Heart right ventricle (tissue), 16 donors: Measurements from ENCODE around the gene CDK5. TPM values are rescaled to one million over a fixed set of nuclear protein-coding genes. Genes with fewer than 3 reads are reported as not detected.

Experiments
- ATAC-seq, 8 donors: fragments of 200-7000 bp; cut with Tn5 transposase; one replicate each; pipeline ENCODE4 v1.9.1; 2020; ENCODE audit warnings: mild to moderate bottlenecking in 8 of 8, moderate library complexity in 8 of 8, moderate number of reproducible peaks in 1 of 8
- DNase-seq, 2 donors: peaks; one replicate each; pipeline ENCODE4 v3.0.0-alpha.2; 2020
- H3K27ac ChIP-seq, 10 donors: fragments of 200-600 bp; sonication (generic) in 2 of 10; one replicate each; pipeline versions ENCODE4 v1.5.0 to v1.8.0; 2020 to 2022; ENCODE audit warnings: mild to moderate bottlenecking in 3 of 10
- H3K27me3 ChIP-seq, 7 donors: fragments of 200-600 bp; one replicate each; pipeline ENCODE4 v1.8.0; 2021 to 2022; ENCODE audit warnings: mild to moderate bottlenecking in 2 of 7
- H3K36me3 ChIP-seq, 9 donors: fragments of 200-600 bp; sonication (generic) in 1 of 9; one replicate each; pipeline versions ENCODE4 v1.5.0 to v1.8.0; 2020 to 2022; ENCODE audit warnings: mild to moderate bottlenecking in 2 of 9
- H3K4me1 ChIP-seq, 9 donors: fragments of 200-600 bp; sonication (generic) in 1 of 9; one replicate each; pipeline versions ENCODE4 v1.5.0 to v1.8.0; 2020 to 2022; ENCODE audit warnings: mild to moderate bottlenecking in 4 of 9
- H3K4me3 ChIP-seq, 10 donors: fragments of 200-600 bp; sonication (generic) in 2 of 10; one replicate each; pipeline versions ENCODE4 v1.5.0 to v1.8.0; 2020 to 2022; ENCODE audit warnings: mild to moderate bottlenecking in 7 of 10, moderate library complexity in 2 of 10
- H3K9me3 ChIP-seq, 11 donors: fragments of 200-600 bp in 10 of 11; sonication (generic) in 2 of 11; one replicate each; pipeline versions ENCODE4 v1.5.0 to v1.8.0; 2013 to 2022; ENCODE audit warnings: mild to moderate bottlenecking in 2 of 11, control low read depth in 1 of 11, moderate library complexity in 1 of 11
- CTCF ChIP-seq, 9 donors: fragments of 200-600 bp; sonication (generic) in 2 of 9; IDR thresholded peaks; one replicate each; pipeline versions ENCODE4 v1.5.0 to v1.8.0; 2021 to 2022; ENCODE audit warnings: antibody characterized with exemption in 9 of 9, mild to moderate bottlenecking in 5 of 9, moderate library complexity in 1 of 9
- WGBS, 2 donors: extraction: QIAGEN DNeasy Blood & Tissue Kit; methylation state at CpG; one replicate each; pipeline ENCODE4 v1.1.7; 2013; ENCODE audit warnings: inconsistent platforms in 1 of 2; 5-methylcytosine and 5-hydroxymethylcytosine counted together
- intact Hi-C, 10 donors: fragments of 100-400 bp; cut with DNase I; formaldehyde crosslinking; loops; one replicate each; pipeline versions ENCODE4 v1.11.1 to v1.14.2; 2022
- polyA plus RNA-seq, 2 donors: library from polyadenylated mRNA; stranded (reverse); fragments of 200-250 nt; gene quantifications; one replicate each; pipeline ENCODE4 v1.2.3, GENCODE V29; 2013
- total RNA-seq, 10 donors: library from RNA; stranded (reverse); fragmentation: NEBNext Ultra II Directional in 3 of 10; extraction: Animal tissue kit (Norgen Biotek cat#: 25700) in 3 of 10; gene quantifications; one replicate each; pipeline versions ENCODE4 v1.2.1 to v1.2.4, GENCODE V29; 2021 to 2023
- donor health status: Arrhythmogenic right ventricular cardiomyopathy.
- donor health status: ischemic (EF 13 %, LVEDD 7.1; RV severe dilation, severe dysfunction).
- donor health status: healthy with polysubstance abuse.
- donor health status: DM: no; HTN: yes; CAD: no.
- donor health status: DM: no; HTN: no; CAD: no.
- donor health status: ischemic (EF 25% LVEDD 6.9; RV normal size, moderate dysfunction).
- donor health status: ischemic (EF 25% LVEDD 5.7; RV mildly dilated, moderate dysfunction).
- donor health status: healthy.
- donor health status: DM: yes; HTN: yes; CAD: no.
- donor health status: Ischemic cardiomyopathy.
- donor health status: ischemic (EF 35%, LVEDD 5.7; RV mildly dilated, moderate dysfunction).
- donor health status: nonischemic (EF 11% LVEDD 7.7; RV severe dilation, severe dysfunction).
- donor health status: DM: yes; HTN: yes; CAD: no.
- donor health status: PGD.
- donor health status: ischemic (EF 29% LVEDD 5.4; RV normal size, mild dysfunction).
- donor health status: nonischemic (EF 23%, LVEDD 6.1; RV moderate dilation, normal function).

CDK5 gene
- total and polyA plus RNA-seq, 12 donors = 5.0 to 11.3 (median 7.6) TPM

- Histone ChIP-seq H3K4me3 (no peak overlapping the region), H3K4me1 (peaks cover 10 to 63% (median 26%) of the 10 kb centered on the region in 9 donors), H3K27ac (no peak overlapping the region), H3K27me3 (no peaks in the 10 kb centered on the region), H3K36me3 (peaks cover 0 to 18% (median 0%) of the 10 kb centered on the region in 9 donors), H3K9me3 (no peaks in the 10 kb centered on the region)
- no peak for TF ChIP-seq CTCF (IDR thresholded peaks at IDR 0.05)
- intact Hi-C loops = no loop called here
- ATAC-seq (no peak), DNase-seq (no peak)
- 75 to 79% methylated on average over 10 of the region's 10 CpGs for WGBS, 2 donors
Measured at GRCh38 chr7:151095123-151095797, 37.6 kb upstream of the CDK5 start.

GRCh38 chr7:151094675-151095074 lies 37.0 kb upstream of the CDK5 start:
- peaks cover 0 to 18% (median 0%) of the 10 kb centered on the region in 9 donors for H3K36me3 ChIP-seq
- H3K27ac ChIP-seq = no peak overlapping the region
- H3K27me3 ChIP-seq = no peaks in the 10 kb centered on the region
- no peak for TF ChIP-seq CTCF (IDR thresholded peaks at IDR 0.05)
- ATAC-seq (no peak), DNase-seq (no peak)
- peaks cover 15 to 63% (median 31%) of the 10 kb centered on the region in 9 donors for H3K4me1 ChIP-seq
- intact Hi-C loops = loop anchor here in 1 of 10 donors (5.0 kb wide), 1 partner anchor 67 kb away; the partner anchor contains the start of gene ABCB8
- WGBS, 2 donors = 69 to 73% methylated on average over 5 of the region's 5 CpGs
- no peaks in the 10 kb centered on the region for H3K9me3 ChIP-seq
- H3K4me3 ChIP-seq = no peak overlapping the region

- ATAC-seq (no peak), DNase-seq (no peak)
- no peaks in the 10 kb centered on the region for H3K9me3 ChIP-seq
- intact Hi-C loops = loop anchor here in 1 of 10 donors (5.0 kb wide), 1 partner anchor 66 kb away; the partner anchor contains the start of gene ABCB8
- no peak overlapping the region for H3K4me3 ChIP-seq
- no peak overlapping the region for H3K27ac ChIP-seq
- TF ChIP-seq CTCF (IDR thresholded peaks at IDR 0.05) = no peak
- peaks cover 13 to 67% (median 35%) of the 10 kb centered on the region in 9 donors for H3K4me1 ChIP-seq
- 94 to 95% methylated on average over 6 of the region's 6 CpGs for WGBS, 2 donors
- H3K36me3 ChIP-seq = peaks cover 0 to 18% (median 0%) of the 10 kb centered on the region in 9 donors
- no peaks in the 10 kb centered on the region for H3K27me3 ChIP-seq
Measured at GRCh38 chr7:151093748-151094147, 36.1 kb upstream of the CDK5 start.

GRCh38 chr7:151091988-151092387 lies 34.3 kb upstream of the CDK5 start:
- H3K9me3 ChIP-seq = no peaks in the 10 kb centered on the region
- DNase-seq (no peak), ATAC-seq (no peak)
- no peak overlapping the region for H3K4me3 ChIP-seq
- 90 to 94% methylated on average over 14 of the region's 14 CpGs for WGBS, 2 donors
- TF ChIP-seq CTCF (IDR thresholded peaks at IDR 0.05) = no peak
- intact Hi-C loops = loop anchor here in 1 of 10 donors (5.0 kb wide), 1 partner anchor 65 kb away; the partner anchor contains the start of gene ABCB8
- no peaks in the 10 kb centered on the region for H3K27me3 ChIP-seq
- H3K4me1 ChIP-seq = peaks cover 23 to 73% (median 48%) of the 10 kb centered on the region in 9 donors
- H3K27ac ChIP-seq = no peak overlapping the region
- peaks cover 0 to 14% (median 0%) of the 10 kb centered on the region in 9 donors for H3K36me3 ChIP-seq
